CD4-positive, alpha-beta T cell (primary cell): ENCODE results near the gene CBARP. TPM values are rescaled to one million over a fixed set of nuclear protein-coding genes. Genes with fewer than 3 reads are reported as not detected.

ENCODE experiments used
- ATAC-seq: fragments of 200-7000 bp; cut with Tn5 transposase; one replicate; pipeline ENCODE4 v1.10.0; 2022; ENCODE audit warnings: mild to moderate bottlenecking; ENCODE audit not compliant: poor library complexity
- CTCF ChIA-PET: fragments of 350-600 bp; sonication (Branson Sonifier 250); formaldehyde crosslinking; loops from one replicate; lab custom pipeline; 2021; ENCODE audit warnings: antibody characterized with exemption, inconsistent platforms; lab: Charles Lee
- POLR2A ChIA-PET: fragments of 350-600 bp; sonication (Branson Sonifier 250); formaldehyde crosslinking; loops from one replicate; lab custom pipeline; 2021; ENCODE audit warnings: antibody characterized with exemption, inconsistent platforms; lab: Charles Lee
- DNase-seq, 14 experiments: peaks; one replicate each; pipeline ENCODE4 v3.0.0-alpha.2; 2013 to 2020; ENCODE audit warnings: mixed read lengths in 2 of 14
- H3K27ac ChIP-seq, 2 donors: one replicate each; pipeline versions ENCODE4 v1.5.1 to v1.7.0; 2013; ENCODE audit warnings: low read length in 2 of 2, low read depth in 1 of 2, mild to moderate bottlenecking in 1 of 2
- H3K27me3 ChIP-seq, 2 experiments: 1 replicate in 1 of 2; 2 replicates in 1 of 2; pipeline versions ENCODE4 v1.6.1 to v1.7.0; 2013; ENCODE audit warnings: low read length in 2 of 2, control low read depth in 1 of 2, mild to moderate bottlenecking in 1 of 2, moderate library complexity in 1 of 2; ENCODE audit not compliant: insufficient read depth in 2 of 2, control insufficient read depth in 1 of 2
- H3K36me3 ChIP-seq: one replicate; pipeline ENCODE4 v1.6.1; 2013; ENCODE audit warnings: low read length, control low read depth; ENCODE audit not compliant: insufficient read depth
- H3K4me1 ChIP-seq: one replicate; pipeline ENCODE4 v1.6.1; 2013; ENCODE audit warnings: low read length, control low read depth; ENCODE audit not compliant: insufficient read depth
- H3K4me3 ChIP-seq: one replicate; pipeline ENCODE4 v1.5.1; 2013; ENCODE audit warnings: mild to moderate bottlenecking, low read length, moderate library complexity
- H3K9me3 ChIP-seq, 2 experiments: 1 replicate in 1 of 2; 2 replicates in 1 of 2; pipeline versions ENCODE4 v1.6.1 to v1.7.0; 2013; ENCODE audit warnings: low read length in 2 of 2, mild to moderate bottlenecking in 2 of 2, control low read depth in 1 of 2, moderate library complexity in 1 of 2; ENCODE audit not compliant: control insufficient read depth in 1 of 2, insufficient read depth in 1 of 2
- H3K27ac Mint-ChIP-seq: one replicate; pipeline ENCODE4 v1.8.0; 2020; ENCODE audit warnings: mixed read lengths
- H3K27me3 Mint-ChIP-seq: one replicate; pipeline ENCODE4 v1.8.0; 2021; ENCODE audit warnings: mixed read lengths
- H3K36me3 Mint-ChIP-seq: one replicate; pipeline ENCODE4 v1.8.0; 2021; ENCODE audit warnings: low read depth, mixed read lengths
- H3K4me1 Mint-ChIP-seq: one replicate; pipeline ENCODE4 v1.8.0; 2021; ENCODE audit warnings: low read depth, mixed read lengths
- H3K4me3 Mint-ChIP-seq: one replicate; pipeline ENCODE4 v1.8.0; 2020; ENCODE audit warnings: mild to moderate bottlenecking, mixed read lengths
- H3K9me3 Mint-ChIP-seq: one replicate; pipeline ENCODE4 v1.8.0; 2020; ENCODE audit warnings: mixed read lengths
- intact Hi-C, 2 experiments: fragments of 100-400 bp; cut with DNase I in 1 of 2; cut with micrococcal nuclease in 1 of 2; formaldehyde crosslinking; loops; one replicate each; pipeline versions ENCODE4 v1.15.1 to v1.9.0; 2023 to 2025; cut with DNase I, micrococcal nuclease
- total RNA-seq, 174 experiments: library from RNA in 2 of 174; stranded (reverse) in 2 of 174; gene quantifications; one replicate each; pipeline ENCODE4 v1.2.3 and lab custom pipeline; 2021 to 2026
- TF ChIP-seq, protein P1 (sequence below): fragments of 200-600 bp; IDR thresholded peaks from one replicate; pipeline ENCODE4 v1.8.0; 2022; ENCODE audit warnings: antibody characterized with exemption, mild to moderate bottlenecking

Gene CBARP
- total RNA-seq, 2 experiments from 2014 or later = 0.22 TPM; not detected in 1

DNA sequence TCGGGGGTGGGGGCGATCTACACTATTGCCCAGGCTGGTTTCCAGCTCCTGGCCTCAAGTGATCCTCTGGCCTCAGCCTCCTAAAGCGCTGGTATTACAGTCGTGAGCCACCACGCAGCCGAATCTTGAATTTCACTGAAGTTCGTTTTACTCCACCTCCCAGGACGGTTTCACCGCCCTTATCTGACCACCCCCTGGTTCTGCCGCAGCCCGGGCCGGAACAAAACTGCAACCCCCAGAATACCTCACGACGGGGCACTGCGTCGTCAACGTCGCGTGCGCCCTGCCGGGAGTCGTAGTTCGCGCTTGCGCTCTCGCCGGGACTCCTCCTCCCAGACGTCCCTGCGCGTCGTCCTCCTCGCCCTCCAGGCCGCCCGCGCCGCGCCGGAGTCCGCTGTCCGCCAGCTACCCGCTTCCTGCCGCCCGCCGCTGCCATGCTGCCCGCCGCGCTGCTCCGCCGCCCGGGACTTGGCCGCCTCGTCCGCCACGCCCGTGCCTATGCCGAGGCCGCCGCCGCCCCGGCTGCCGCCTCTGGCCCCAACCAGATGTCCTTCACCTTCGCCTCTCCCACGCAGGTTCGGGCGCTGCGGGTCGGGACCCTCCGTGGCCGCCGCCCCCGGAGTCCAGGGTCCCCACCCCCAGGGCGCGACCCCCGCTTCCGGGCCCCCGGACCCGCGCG lies 3.8 kb upstream of the CBARP start, which contains the start of gene ATP5F1D:
TSS of gene ATP5F1D (plus strand) at position 335 of the 679 bp plus-strand sequence. CDS start at position 435, 100 bp downstream.
- H3K36me3 ChIP-seq = peaks cover 7% of the 10 kb centered on the region
- Mint-ChIP-seq H3K4me3 (peak within 1 kb of the TSS; percentile 91), H3K27ac (peak within 1 kb of the TSS; percentile 89), H3K4me1 (peaks cover 31% of the 10 kb centered on the region), H3K27me3 (peaks cover 13% of the 10 kb centered on the region), H3K9me3 (no peaks in the 10 kb centered on the region), H3K36me3 (peaks cover 4% of the 10 kb centered on the region)
- POLR2A ChIA-PET = interaction anchor here (1.5 to 7.9 kb wide), 3 partner anchors 26 to 128 kb away, joined by 4 to 476 read pairs (median 8); partner anchors contain the start of genes CIRBP and FAM174C
- peak within 1 kb of the TSS in 1 of 2 donors; percentile 25 for H3K27ac ChIP-seq
- peaks cover 78% of the 10 kb centered on the region for H3K4me1 ChIP-seq
- ATAC-seq = peak; percentile 63
- peak; percentile 82 to 96 (median 92) for DNase-seq
- H3K27me3 ChIP-seq = peaks cover 6% of the 10 kb centered on the region in 2 experiments
- CTCF ChIA-PET = interaction anchor here (1.0 to 1.9 kb wide), 5 partner anchors 25 to 321 kb away, joined by 3 to 7 read pairs (median 3); no protein-coding TSS in a partner anchor
- peak within 1 kb of the TSS; percentile 53 for H3K4me3 ChIP-seq
- intact Hi-C loops = loop anchor here in 1 of 2 experiments (5.0 to 10.0 kb wide), 3 partner anchors 49 to 447 kb away; partner anchors contain the start of genes CNN2, PTBP1, RNU6-2 and TMEM259
- H3K9me3 ChIP-seq = peaks cover 0 to 4% of the 10 kb centered on the region in 2 experiments
- TF ChIP-seq, protein P1, sequence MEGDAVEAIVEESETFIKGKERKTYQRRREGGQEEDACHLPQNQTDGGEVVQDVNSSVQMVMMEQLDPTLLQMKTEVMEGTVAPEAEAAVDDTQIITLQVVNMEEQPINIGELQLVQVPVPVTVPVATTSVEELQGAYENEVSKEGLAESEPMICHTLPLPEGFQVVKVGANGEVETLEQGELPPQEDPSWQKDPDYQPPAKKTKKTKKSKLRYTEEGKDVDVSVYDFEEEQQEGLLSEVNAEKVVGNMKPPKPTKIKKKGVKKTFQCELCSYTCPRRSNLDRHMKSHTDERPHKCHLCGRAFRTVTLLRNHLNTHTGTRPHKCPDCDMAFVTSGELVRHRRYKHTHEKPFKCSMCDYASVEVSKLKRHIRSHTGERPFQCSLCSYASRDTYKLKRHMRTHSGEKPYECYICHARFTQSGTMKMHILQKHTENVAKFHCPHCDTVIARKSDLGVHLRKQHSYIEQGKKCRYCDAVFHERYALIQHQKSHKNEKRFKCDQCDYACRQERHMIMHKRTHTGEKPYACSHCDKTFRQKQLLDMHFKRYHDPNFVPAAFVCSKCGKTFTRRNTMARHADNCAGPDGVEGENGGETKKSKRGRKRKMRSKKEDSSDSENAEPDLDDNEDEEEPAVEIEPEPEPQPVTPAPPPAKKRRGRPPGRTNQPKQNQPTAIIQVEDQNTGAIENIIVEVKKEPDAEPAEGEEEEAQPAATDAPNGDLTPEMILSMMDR = no peak

DNA sequence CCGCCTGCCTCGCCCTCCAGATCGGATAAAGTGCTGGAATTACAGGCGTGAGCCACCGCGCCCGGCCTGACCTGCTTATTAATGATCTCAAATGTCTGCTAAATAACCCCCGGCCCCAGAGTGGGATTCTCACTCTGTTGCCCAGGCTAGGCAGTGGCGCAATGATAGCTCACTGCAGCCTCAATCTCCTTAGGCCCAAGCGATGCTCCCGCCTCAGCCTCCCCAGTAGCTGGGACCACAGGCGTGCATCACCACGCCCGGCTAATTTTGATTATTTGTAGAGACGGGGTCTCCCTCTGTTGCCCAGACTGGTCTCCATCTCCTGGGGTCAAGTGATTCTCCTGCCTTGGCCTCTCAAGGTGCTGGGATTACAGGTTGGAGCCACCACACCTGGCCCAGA lies 3.1 kb upstream of the CBARP start:
- ATAC-seq (no peak), DNase-seq (peak in 1 of 14 experiments; percentile 54)
- TF ChIP-seq, protein P1 = no peak
- Mint-ChIP-seq H3K4me3 (peak overlapping the region; percentile 91), H3K27ac (no peak overlapping the region), H3K4me1 (peaks cover 31% of the 10 kb centered on the region), H3K27me3 (peaks cover 13% of the 10 kb centered on the region), H3K36me3 (peaks cover 4% of the 10 kb centered on the region), H3K9me3 (no peaks in the 10 kb centered on the region)
- intact Hi-C loops = loop anchor here (1.0 to 10.0 kb wide), 5 partner anchors 49 to 446 kb away; partner anchors contain the start of genes CNN2 (in 1 of the 2), PTBP1 (in 1 of the 2), RNU6-2 (in 1 of the 2) and TMEM259 (in 1 of the 2)
- H3K4me3 ChIP-seq = peak overlapping the region; percentile 53
- H3K9me3 ChIP-seq = peaks cover 0 to 9% of the 10 kb centered on the region in 2 experiments
- peaks cover 6 to 12% of the 10 kb centered on the region in 2 experiments for H3K27me3 ChIP-seq
- peaks cover 7% of the 10 kb centered on the region for H3K36me3 ChIP-seq
- ChIA-PET CTCF (interaction anchor here (0.6 to 1.9 kb wide), 9 partner anchors 25 to 656 kb away, joined by 3 to 7 read pairs (median 3); partner anchors contain the start of gene RNU6-2), POLR2A (interaction anchor here (0.7 to 7.9 kb wide), 4 partner anchors 26 to 128 kb away, joined by 3 to 476 read pairs (median 6); partner anchors contain the start of genes CIRBP and FAM174C)
- peaks cover 81% of the 10 kb centered on the region for H3K4me1 ChIP-seq
- H3K27ac ChIP-seq = no peak overlapping the region
